Measurements from ENCODE around the gene AGR3.

The AGR3 gene

DNA sequence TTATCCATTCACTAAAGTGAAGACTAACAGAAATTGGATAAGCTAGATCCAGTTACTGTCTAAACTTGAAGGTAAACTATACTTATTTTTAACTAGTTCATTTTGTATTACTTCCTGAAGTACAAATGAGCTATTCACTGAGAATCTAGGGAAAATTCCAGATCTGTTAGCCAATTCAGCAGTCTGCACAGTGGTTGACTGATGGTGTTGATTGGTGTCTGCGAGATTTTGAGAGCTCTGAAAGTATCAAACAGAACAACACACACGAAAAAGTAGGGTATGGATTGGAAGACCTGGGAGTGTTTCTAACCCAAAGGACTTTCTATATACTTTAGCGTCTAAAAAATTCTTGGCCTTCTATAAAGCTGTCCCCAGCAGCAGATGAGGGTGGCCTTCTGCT, 43.4 kb downstream of the AGR3 start:
- no peak for DNase-seq (ENCODE audit: low read depth in 3 of 3)

DNA sequence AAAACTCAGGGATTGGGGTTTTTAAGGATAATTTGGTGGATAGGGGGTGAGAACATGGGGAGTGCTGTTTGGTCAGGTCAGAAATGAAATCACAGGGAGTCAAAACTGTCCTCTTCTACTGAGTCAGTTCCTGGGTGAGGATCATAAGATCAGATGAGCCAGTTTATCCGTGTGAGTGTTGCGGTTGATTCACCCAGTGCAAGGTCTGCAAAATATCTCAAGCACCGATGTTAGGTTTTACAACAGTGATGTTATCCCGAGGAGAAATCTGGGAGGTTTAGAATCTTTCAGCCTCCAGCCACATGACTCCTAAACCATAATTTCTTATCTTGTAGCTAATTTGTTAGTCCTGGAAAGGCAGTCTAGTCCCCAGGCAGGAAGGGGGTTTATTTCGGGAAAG, 45.3 kb downstream of the AGR3 start:
- DNase-seq (ENCODE audit: low read depth in 3 of 3) = no peak

DNA sequence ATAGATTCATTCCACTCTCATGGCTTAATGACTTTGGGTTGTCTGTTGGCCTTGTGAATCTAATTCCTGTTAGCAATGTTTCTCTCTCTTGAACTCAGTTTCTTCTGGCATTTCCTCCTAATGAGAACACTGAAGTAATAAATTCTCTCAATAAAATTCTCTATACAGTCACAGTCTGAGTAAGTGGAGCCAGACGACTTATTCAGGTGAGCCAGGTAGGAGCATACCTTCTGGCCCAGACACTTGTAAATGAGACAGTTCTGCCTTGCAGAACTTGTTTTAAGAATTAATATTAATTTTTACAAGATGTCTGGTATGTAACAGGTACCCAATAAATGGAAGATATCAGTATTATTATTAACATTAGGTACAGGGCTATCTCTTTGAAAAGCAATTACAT, 48.4 kb downstream of the AGR3 start:
- DNase-seq (ENCODE audit: low read depth in 3 of 3) = no peak

DNA sequence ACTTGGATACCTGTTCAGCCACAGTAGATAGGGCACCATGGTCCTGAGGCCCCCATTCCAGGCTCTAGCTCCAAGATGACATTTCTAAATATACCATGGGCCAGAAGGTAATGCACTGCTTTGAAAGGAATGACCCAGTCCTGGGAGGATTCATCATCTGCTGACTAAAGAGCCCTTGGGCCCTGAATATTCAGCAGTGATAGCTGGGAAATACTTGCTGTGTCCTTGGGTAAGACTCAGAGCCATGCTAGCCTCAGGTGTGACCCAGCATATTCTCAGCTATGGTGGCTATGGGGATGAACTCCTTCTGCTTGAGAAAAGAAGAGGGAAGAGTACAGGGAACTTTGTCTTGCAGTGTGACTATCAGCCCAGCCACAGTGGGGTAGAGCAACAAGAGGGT, 55.7 kb downstream of the AGR3 start:
- no peak for DNase-seq (ENCODE audit: low read depth in 3 of 3)

DNA sequence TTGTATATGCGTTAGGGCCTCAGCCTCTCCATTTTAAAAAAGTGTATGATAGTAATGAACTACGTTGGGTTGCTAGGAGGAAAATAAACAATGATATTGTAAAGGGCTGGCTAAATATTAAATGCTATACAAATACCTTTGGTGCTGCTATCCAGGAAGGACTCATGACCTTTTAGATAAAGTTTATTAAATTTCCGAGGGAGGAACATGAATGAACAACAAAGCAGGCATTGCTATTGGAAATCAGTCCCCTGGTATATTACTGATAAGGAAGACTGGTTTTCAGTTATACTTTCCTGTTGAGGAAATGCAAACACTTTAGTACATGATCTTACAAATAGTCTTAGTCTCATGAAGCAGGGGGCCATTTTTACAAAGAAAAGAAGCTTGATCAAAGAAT, 59.8 kb downstream of the AGR3 start:
- DNase-seq (ENCODE audit: low read depth in 3 of 3) = no peak

DNA sequence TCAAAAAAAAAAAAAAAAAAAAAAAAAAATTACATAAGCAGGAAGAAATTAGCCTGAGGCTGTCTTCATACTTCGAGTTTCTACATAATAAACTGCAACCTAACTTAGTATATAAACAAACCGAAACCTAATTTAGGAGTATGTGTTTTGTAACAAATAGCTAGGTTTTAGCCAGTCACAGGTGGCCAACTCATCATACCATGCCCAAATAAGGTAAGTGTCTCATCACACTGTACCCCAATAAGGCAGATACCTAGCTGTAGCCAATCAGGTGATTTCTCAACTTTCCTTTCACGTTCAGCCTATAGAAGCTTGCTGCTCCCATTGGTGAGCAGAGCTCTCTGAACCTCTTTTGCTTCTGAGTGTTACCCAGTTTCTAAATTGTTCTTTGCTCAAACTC, 63.1 kb downstream of the AGR3 start:
- DNase-seq (ENCODE audit: low read depth in 3 of 3) = no peak

DNA sequence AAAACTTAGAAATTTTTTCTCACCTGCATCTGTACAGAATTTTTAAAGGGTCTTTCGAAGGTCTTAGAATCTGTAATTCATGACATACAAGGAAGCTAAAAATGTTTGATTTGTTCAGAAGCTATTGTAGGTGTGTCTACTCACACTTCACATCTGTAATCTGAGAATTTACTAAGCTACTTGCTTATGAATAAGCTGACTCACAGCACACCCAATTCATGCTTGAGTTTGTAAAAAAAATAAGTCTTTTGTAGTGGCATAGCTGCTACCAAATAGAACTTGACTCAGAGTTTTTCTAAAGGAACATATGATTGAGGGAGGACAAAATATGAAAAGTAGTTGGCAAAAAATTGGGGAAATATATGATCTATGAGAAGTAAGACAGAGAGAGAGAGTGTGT, 64.2 kb downstream of the AGR3 start:
- DNase-seq (ENCODE audit: low read depth in 3 of 3) = no peak

DNA sequence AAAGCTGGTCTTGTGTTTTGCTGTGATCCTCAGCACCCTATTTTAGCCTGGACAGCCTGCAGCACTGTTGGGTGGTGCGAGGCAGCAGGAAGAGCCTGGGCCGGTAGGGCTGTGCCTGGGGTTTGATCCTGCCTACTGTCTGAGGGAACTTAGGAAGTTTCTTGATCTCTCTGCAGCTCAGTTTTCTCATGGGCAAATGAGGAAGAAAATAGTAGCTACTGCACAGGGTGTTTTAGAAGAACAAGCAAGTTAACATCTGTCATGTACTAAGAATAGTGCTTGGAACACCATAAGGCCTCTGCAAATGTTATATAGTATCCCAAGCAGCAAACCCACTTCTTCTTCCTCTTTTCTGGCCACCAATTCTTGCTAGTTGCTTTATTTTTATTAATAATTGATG, 65.0 kb downstream of the AGR3 start:
- no peak for DNase-seq (ENCODE audit: low read depth in 3 of 3)

DNA sequence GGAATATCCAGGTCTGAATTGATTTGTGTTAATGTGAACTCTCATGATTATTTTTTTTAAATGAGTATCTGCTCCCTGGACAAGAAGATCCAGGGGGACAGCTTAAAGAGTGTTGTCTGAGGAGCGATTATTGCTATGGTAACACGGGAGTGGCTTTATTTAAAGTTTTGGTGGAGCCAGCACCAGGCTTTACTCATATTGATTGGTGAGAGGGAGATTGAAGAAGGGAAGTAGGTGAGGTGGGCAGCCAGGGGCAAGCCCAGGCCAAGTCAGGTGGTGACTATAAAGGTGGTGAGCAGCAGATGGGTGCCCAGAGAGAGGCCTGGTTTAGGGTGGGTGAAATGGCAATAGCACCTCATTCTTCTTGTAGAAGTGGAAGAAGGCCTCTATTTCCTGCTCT, 66.8 kb downstream of the AGR3 start:
- no peak for DNase-seq (ENCODE audit: low read depth in 3 of 3)

DNA sequence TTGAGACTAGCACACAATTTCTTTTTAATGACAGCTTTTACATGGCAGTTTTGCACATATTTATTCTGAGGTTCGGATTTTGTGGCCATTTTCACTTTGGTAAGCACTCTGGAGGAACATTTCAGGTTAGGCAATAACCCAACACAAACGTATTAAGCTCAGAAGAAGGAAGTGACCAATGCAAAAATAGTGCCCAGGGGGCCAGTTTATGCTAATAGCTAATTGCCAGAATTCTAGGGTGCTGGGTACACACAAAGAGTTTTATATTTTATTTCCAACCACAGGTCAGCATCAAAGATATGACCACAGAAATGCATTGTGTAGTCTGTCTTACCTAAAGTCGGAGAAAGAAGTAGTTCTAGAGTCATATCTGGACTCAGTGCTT, 68.6 kb downstream of the AGR3 start:
- no peak for DNase-seq (ENCODE audit: low read depth in 3 of 3)

DNA sequence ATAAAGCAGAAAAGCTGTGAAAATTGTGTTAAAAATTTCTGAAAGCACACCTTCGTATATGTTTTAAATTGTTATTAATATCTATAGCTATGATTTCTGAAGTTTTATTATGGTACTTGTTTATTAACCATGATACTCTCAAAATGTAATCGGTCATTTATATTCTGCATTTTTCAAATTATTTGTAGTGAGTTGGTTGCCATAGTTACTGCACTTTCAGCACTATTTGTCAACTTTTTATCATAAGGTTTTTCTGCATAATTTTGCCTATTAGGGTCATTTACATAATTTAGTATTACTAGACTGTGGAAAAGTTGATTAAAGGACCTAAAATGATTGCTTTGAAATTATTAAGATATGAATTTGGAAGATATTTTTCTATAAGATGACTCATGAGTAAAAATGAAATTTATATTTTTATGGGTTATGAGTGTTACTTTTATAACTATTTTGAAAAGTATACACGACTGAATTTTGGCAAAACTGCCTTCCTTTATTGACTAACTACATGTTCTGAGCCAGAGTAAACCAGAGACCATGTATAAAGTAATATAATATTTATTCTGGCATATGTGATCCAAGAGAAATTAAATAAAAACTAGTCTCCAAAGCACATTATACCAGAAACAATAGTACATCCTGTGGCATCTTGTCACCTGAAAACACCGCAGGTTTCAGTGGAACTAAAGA, 69.1 kb downstream of the AGR3 start:
- DNase-seq (ENCODE audit: low read depth in 3 of 3) = no peak

DNA sequence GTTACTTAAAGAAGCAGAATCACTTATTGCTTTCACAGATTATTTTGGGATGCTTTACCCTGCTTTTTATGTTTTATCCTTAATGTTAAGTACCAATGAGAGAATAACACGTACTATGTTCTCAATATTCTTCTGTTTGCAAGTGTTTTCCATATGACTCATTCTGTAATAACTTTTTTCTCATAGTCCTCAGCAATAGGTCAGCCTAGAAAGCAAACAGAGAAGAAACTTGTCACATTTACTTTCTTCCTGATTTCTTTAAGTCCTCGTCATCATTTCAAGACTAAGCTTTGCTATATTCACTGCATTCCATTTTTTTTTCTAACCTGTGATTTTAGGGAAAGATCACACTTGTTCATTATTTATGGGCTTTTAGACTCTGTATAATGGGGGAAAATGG, 70.2 kb downstream of the AGR3 start:
- DNase-seq (ENCODE audit: low read depth in 3 of 3) = no peak

DNA sequence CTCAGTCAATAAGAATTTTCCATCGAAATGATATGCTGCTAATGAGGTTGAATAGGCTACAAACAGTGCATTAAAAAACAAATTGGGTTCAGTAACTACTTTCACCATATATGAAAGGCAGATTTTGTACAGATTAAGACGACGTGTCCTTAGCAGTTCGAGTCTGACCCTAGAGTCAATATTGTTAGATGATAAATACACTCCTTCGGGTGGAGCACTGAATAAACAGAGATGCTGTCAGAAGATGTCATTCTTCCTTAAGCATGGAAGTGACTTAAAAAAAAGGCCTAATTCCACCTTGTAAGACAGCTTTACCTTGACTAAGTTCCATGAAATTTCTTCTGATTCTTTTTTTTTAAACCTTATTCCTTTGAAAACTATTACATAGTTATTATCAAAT, 71.2 kb downstream of the AGR3 start:
- no peak for DNase-seq (ENCODE audit: low read depth in 3 of 3)

DNA sequence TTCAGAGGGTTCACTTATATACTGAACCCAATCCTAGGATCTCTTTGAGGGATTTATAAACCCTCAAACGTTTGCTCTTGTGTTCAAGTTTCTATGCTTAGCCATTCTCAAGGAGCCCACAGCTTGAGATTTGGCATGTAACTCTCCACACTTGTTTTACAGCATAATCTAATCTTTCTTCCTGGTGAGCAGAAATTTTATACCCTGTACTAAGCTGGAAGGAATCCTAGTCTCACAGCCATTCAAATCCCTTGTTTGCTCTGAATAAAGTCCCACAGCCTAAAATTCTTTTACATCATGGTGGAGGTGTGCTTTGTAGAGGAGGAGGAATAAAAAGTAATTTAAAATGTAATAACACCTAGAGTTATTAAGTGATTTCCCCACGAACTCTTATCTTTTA, 71.7 kb downstream of the AGR3 start:
- no peak for DNase-seq (ENCODE audit: low read depth in 3 of 3)
